H1 (cell line): ENCODE data around the gene SH3BGRL. TPM values are rescaled to one million over a fixed set of nuclear protein-coding genes. Genes with fewer than 3 reads are reported as not detected.
"Not testable (repeated sequence)": the region's sequence is repeated elsewhere in the genome, so short reads cannot be mapped to it uniquely, and the experiment has no call there.

Source experiments
- CTCF ChIA-PET: fragments of 300-600 bp; sonication (Branson Sonifier 250); formaldehyde crosslinking; loops from one replicate; lab custom pipeline; 2021; ENCODE audit not compliant: partially characterized antibody; lab: Charles Lee
- POLR2A ChIA-PET: fragments of 300-600 bp; sonication (Branson Sonifier 250); formaldehyde crosslinking; loops from one replicate; lab custom pipeline; 2021; ENCODE audit warnings: inconsistent platforms; ENCODE audit not compliant: partially characterized antibody; lab: Charles Lee
- DNase-seq, 2 experiments: peaks; one replicate each; pipeline versions ENCODE4 v3.0.0 to v3.0.0-alpha.2; 2010 to 2022; ENCODE audit warnings: low spot score in 2 of 2, low read depth in 1 of 2, mixed read lengths in 1 of 2
- FAIRE-seq: peaks from 2 replicates; lab custom pipeline; 2011; peaks lifted over from hg19 to GRCh38; lab: Jason Lieb, UNC
- H2AFZ ChIP-seq: 2 replicates; pipeline ENCODE4 v1.8.1; 2012; ENCODE audit warnings: low read length, inconsistent platforms
- H2AK5ac ChIP-seq: 2 replicates; pipeline ENCODE4 v1.6.1; 2013; ENCODE audit warnings: low read depth, low read length
- H2BK120ac ChIP-seq: replicated peaks from 2 replicates; pipeline ENCODE3; 2013; ENCODE audit warnings: low read depth, low read length, inconsistent platforms
- H2BK12ac ChIP-seq: 2 replicates; pipeline ENCODE4 v1.6.1; 2013; ENCODE audit warnings: low read depth, low read length
- H2BK15ac ChIP-seq: 2 replicates; pipeline ENCODE4 v1.6.1; 2013; ENCODE audit warnings: low read length
- H2BK20ac ChIP-seq: 2 replicates; pipeline ENCODE4 v1.6.1; 2013; ENCODE audit warnings: low read length
- H2BK5ac ChIP-seq: 2 replicates; pipeline ENCODE4 v1.6.1; 2013; ENCODE audit warnings: low read depth, low read length
- H3K14ac ChIP-seq: 2 replicates; pipeline ENCODE4 v1.6.1; 2013; ENCODE audit warnings: inconsistent platforms; ENCODE audit not compliant: insufficient read length
- H3K18ac ChIP-seq: 2 replicates; pipeline ENCODE4 v1.6.1; 2013; ENCODE audit warnings: low read length; ENCODE audit errors: extremely low read depth
- H3K23ac ChIP-seq: 2 replicates; pipeline ENCODE4 v1.6.1; 2013; ENCODE audit warnings: inconsistent platforms; ENCODE audit not compliant: insufficient read length
- H3K23me2 ChIP-seq: 2 replicates; pipeline ENCODE4 v1.6.1; 2013; ENCODE audit warnings: low read depth, low read length
- H3K27ac ChIP-seq: 2 replicates; pipeline ENCODE4 v1.6.1; 2011; ENCODE audit warnings: low read depth, low read length, inconsistent platforms
- H3K27me3 ChIP-seq, 4 experiments: replicated peaks in 1 of 4; 1 replicate in 1 of 4; 2 replicates in 3 of 4; pipeline versions ENCODE4 v1.6.1 to v1.8.1; 2011 to 2013; ENCODE audit warnings: low read length in 3 of 4, mild to moderate bottlenecking in 3 of 4, inconsistent platforms in 2 of 4, mixed read lengths in 2 of 4, moderate library complexity in 1 of 4; ENCODE audit not compliant: control insufficient read depth in 3 of 4, insufficient read depth in 3 of 4; ENCODE audit errors: extremely low read depth in 1 of 4
- H3K36me3 ChIP-seq, 4 experiments: 2 replicates each; pipeline versions ENCODE4 v1.6.1 to v1.8.1; 2011 to 2013; ENCODE audit warnings: mild to moderate bottlenecking in 4 of 4, low read length in 3 of 4, moderate library complexity in 2 of 4, control low read depth in 1 of 4, inconsistent platforms in 1 of 4; ENCODE audit not compliant: insufficient read depth in 4 of 4, control insufficient read depth in 2 of 4
- H3K4ac ChIP-seq: replicated peaks from 2 replicates; pipeline ENCODE3; 2013; ENCODE audit warnings: low read length, low read depth, mixed read lengths, inconsistent platforms; ENCODE audit not compliant: insufficient read length
- H3K4me1 ChIP-seq, 4 experiments: replicated peaks in 1 of 4; 1 replicate in 1 of 4; 2 replicates in 3 of 4; pipeline versions ENCODE4 v1.6.1 to v1.8.1; 2011 to 2013; ENCODE audit warnings: low read length in 3 of 4, inconsistent platforms in 2 of 4, mixed read lengths in 1 of 4; ENCODE audit not compliant: insufficient read depth in 4 of 4, control insufficient read depth in 3 of 4
- H3K4me2 ChIP-seq, 2 experiments: 2 replicates each; pipeline versions ENCODE4 v1.6.1 to v1.8.1; 2011 to 2013; ENCODE audit warnings: low read depth in 2 of 2, low read length in 2 of 2, control low read depth in 1 of 2, inconsistent platforms in 1 of 2, mild to moderate bottlenecking in 1 of 2; ENCODE audit not compliant: insufficient read depth in 1 of 2
- H3K4me3 ChIP-seq, 4 experiments: fragments of 200-600, 300-600 bp in 1 of 4; sonication (generic), shearing (Covaris generic), sonication (Bioruptor Twin) in 1 of 4; 2 replicates each; pipeline versions ENCODE4 v1.5.1 to v1.8.1; 2011 to 2016; ENCODE audit warnings: low read length in 4 of 4, low read depth in 3 of 4, control low read depth in 2 of 4, inconsistent platforms in 2 of 4, mild to moderate bottlenecking in 2 of 4, mixed read lengths in 1 of 4, moderate library complexity in 1 of 4; ENCODE audit not compliant: insufficient read depth in 2 of 4; ENCODE audit errors: extremely low read depth in 1 of 4
- H3K56ac ChIP-seq: replicated peaks from 2 replicates; pipeline ENCODE3; 2013; ENCODE audit warnings: low read depth, mild to moderate bottlenecking, mixed read lengths, low read length, inconsistent platforms; ENCODE audit not compliant: insufficient read length
- H3K79me1 ChIP-seq: 2 replicates; pipeline ENCODE4 v1.6.1; 2013; ENCODE audit warnings: low read depth, low read length, control low read depth
- H3K79me2 ChIP-seq, 2 experiments: 2 replicates each; pipeline versions ENCODE4 v1.6.1 to v1.8.1; 2012 to 2013; ENCODE audit warnings: low read length in 2 of 2, mild to moderate bottlenecking in 2 of 2, inconsistent platforms in 1 of 2; ENCODE audit not compliant: insufficient read depth in 2 of 2, control insufficient read depth in 1 of 2
- H3K9ac ChIP-seq, 4 experiments: replicated peaks in 1 of 4; 1 replicate in 1 of 4; 2 replicates in 3 of 4; pipeline versions ENCODE4 v1.6.1 to v1.8.1; 2011 to 2013; ENCODE audit warnings: low read depth in 3 of 4, low read length in 3 of 4, control low read depth in 2 of 4, mild to moderate bottlenecking in 2 of 4, moderate library complexity in 2 of 4, inconsistent platforms in 1 of 4; ENCODE audit errors: extremely low read depth in 1 of 4
- H3K9me3 ChIP-seq, 2 experiments: 2 replicates each; pipeline versions ENCODE4 v1.6.1 to v1.8.1; 2012 to 2013; ENCODE audit warnings: mild to moderate bottlenecking in 2 of 2, moderate library complexity in 2 of 2, control low read depth in 1 of 2, inconsistent platforms in 1 of 2, low read depth in 1 of 2, low read length in 1 of 2, mixed read lengths in 1 of 2; ENCODE audit not compliant: insufficient read depth in 2 of 2
- H4K20me1 ChIP-seq, 2 experiments: replicated peaks in 1 of 2; 2 replicates each; pipeline versions ENCODE3 to v1.8.1; 2011 to 2013; ENCODE audit warnings: inconsistent platforms in 2 of 2, low read length in 2 of 2, mild to moderate bottlenecking in 1 of 2; ENCODE audit not compliant: insufficient read depth in 2 of 2, control insufficient read depth in 1 of 2
- H4K5ac ChIP-seq: 2 replicates; pipeline ENCODE4 v1.6.1; 2013; ENCODE audit warnings: low read length, low read depth, mixed read lengths, inconsistent platforms; ENCODE audit not compliant: insufficient read length
- H4K8ac ChIP-seq: 2 replicates; pipeline ENCODE4 v1.8.0; 2013; ENCODE audit warnings: mild to moderate bottlenecking, moderate library complexity, low read length, inconsistent platforms; ENCODE audit not compliant: insufficient read depth; ENCODE audit errors: extremely low read depth
- H4K91ac ChIP-seq: replicated peaks from 2 replicates; pipeline ENCODE3; 2013; ENCODE audit warnings: low read length, mixed read lengths, inconsistent platforms; ENCODE audit not compliant: insufficient read length
- WGBS, 2 experiments: shearing (Covaris generic) in 1 of 2; methylation state at CpG; one replicate each; pipeline versions ENCODE4 v1.1.6 to v1.1.7; 2013 to 2015; ENCODE audit warnings: low lambda C conversion rate in 2 of 2, mixed read lengths in 2 of 2, inconsistent platforms in 1 of 2, low coverage in 1 of 2, missing lambda C conversion rate in 1 of 2; ENCODE audit not compliant: insufficient replicate concordance in 2 of 2, insufficient coverage in 1 of 2, insufficient read length in 1 of 2; ENCODE audit errors: extremely low coverage in 1 of 2, missing lambda C conversion rate in 1 of 2; 5-methylcytosine and 5-hydroxymethylcytosine counted together
- polyA plus RNA-seq, 7 experiments: library from polyadenylated mRNA; depleted of rRNA in 3 of 7; stranded (reverse) in 5 of 7; unstranded in 2 of 7; fragments of >200 nt in 5 of 7; fragments of 200-250 nt in 2 of 7; gene quantifications; 1 replicate in 5 of 7; 2 replicates in 1 of 7; 4 replicates in 1 of 7; pipeline versions ENCODE4 v1.2.1 to v1.2.3, GENCODE V29; 2011 to 2013; ENCODE audit warnings: missing spikeins in 2 of 7, mixed read lengths in 2 of 7
- total RNA-seq: library from RNA; stranded (reverse); fragmentation: NEBNext Ultra II Directional; extraction: Animal tissue kit (Norgen Biotek cat#: 25700); gene quantifications from 2 replicates; pipeline ENCODE4 v1.2.1, GENCODE V29; 2021

The SH3BGRL gene
- total and polyA plus RNA-seq, 2 of the 8 experiments (the other 6 are each of a cell fraction or from before 2014, with no cell fraction given), result 36.3 to 49.6 TPM

- CTCF ChIA-PET, FAIRE-seq: not testable (repeated sequence)
Observed at GRCh38 chrX:81345296-81345695, 143.4 kb downstream of the SH3BGRL start.

More at GRCh38 chrX:81345296-81345695, 143.4 kb downstream of the SH3BGRL start:
- H3K27ac ChIP-seq, H2AFZ ChIP-seq, H3K9ac ChIP-seq, H2BK12ac ChIP-seq, H2AK5ac ChIP-seq, H3K18ac ChIP-seq, H4K5ac ChIP-seq, H3K79me2 ChIP-seq, H3K9me3 ChIP-seq, H3K36me3 ChIP-seq, H3K56ac ChIP-seq, H3K23me2 ChIP-seq, H2BK120ac ChIP-seq, POLR2A ChIA-PET, H3K27me3 ChIP-seq, H3K4me3 ChIP-seq, H2BK15ac ChIP-seq, H4K91ac ChIP-seq, H3K23ac ChIP-seq, H3K79me1 ChIP-seq, H3K4ac ChIP-seq, DNase-seq, H3K4me2 ChIP-seq, H2BK20ac ChIP-seq, H3K14ac ChIP-seq, H4K20me1 ChIP-seq, H4K8ac ChIP-seq, H2BK5ac ChIP-seq, H3K4me1 ChIP-seq: not testable (repeated sequence)
- no CpG with 5 or more reads among the region's 14 CpGs for WGBS, 2 experiments

Other genes starting within 250 kb of the SH3BGRL start
- 20.4 and 23.9 TPM in 2 replicates for gene HMGN5, start 189 bp upstream of the SH3BGRL start, total RNA-seq
- gene HMGN5, start 189 bp upstream of the SH3BGRL start, polyA plus RNA-seq (2011; rRNA removed), result 3.3 and 6.0 TPM in 2 replicates